Memory B cell (primary cell): ENCODE data around the gene GFRA1.

Experiments
- ATAC-seq: fragments of 150-1000 bp; cut with Tn5 transposase; 2 replicates; pipeline ENCODE4 v1.10.0; 2021; ENCODE audit warnings: low read depth, mild to moderate bottlenecking, moderate library complexity
- DNase-seq, 2 donors: peaks; one replicate each; pipeline ENCODE4 v3.0.0; 2022; ENCODE audit warnings: low spot score in 2 of 2
- H3K27ac Mint-ChIP-seq: one replicate; pipeline ENCODE4 v1.8.0; 2022; ENCODE audit warnings: mild to moderate bottlenecking, moderate library complexity, mixed read lengths
- H3K27me3 Mint-ChIP-seq: one replicate; pipeline ENCODE4 v1.8.0; 2022; ENCODE audit warnings: mixed read lengths
- H3K36me3 Mint-ChIP-seq: one replicate; pipeline ENCODE4 v1.8.0; 2022; ENCODE audit warnings: mild to moderate bottlenecking, mixed read lengths
- H3K4me1 Mint-ChIP-seq: one replicate; pipeline ENCODE4 v1.8.0; 2022; ENCODE audit warnings: mixed read lengths
- H3K4me3 Mint-ChIP-seq: one replicate; pipeline ENCODE4 v1.8.0; 2022; ENCODE audit warnings: mild to moderate bottlenecking, moderate library complexity, mixed read lengths
- H3K9me3 Mint-ChIP-seq: one replicate; pipeline ENCODE4 v1.8.0; 2022; ENCODE audit warnings: mixed read lengths

The GFRA1 gene

GRCh38 chr10:116208956-116209567, 63.9 kb downstream of the GFRA1 start:
- H3K4me1 Mint-ChIP-seq, result no peaks in the 10 kb centered on the region
- no peak overlapping the region for H3K4me3 Mint-ChIP-seq
- DNase-seq (no peak), ATAC-seq (no peak)
- no peaks in the 10 kb centered on the region for H3K36me3 Mint-ChIP-seq
- H3K27ac Mint-ChIP-seq, result no peak overlapping the region
- no peaks in the 10 kb centered on the region for H3K27me3 Mint-ChIP-seq
- H3K9me3 Mint-ChIP-seq, result no peaks in the 10 kb centered on the region

GRCh38 chr10:116207690-116208089, 65.3 kb downstream of the GFRA1 start:
- no peaks in the 10 kb centered on the region for H3K4me1 Mint-ChIP-seq
- H3K27ac Mint-ChIP-seq, result no peak overlapping the region
- DNase-seq, result no peak
- H3K36me3 Mint-ChIP-seq, result no peaks in the 10 kb centered on the region
- no peaks in the 10 kb centered on the region for H3K27me3 Mint-ChIP-seq
- no peak for ATAC-seq
- H3K4me3 Mint-ChIP-seq, result no peak overlapping the region
- no peaks in the 10 kb centered on the region for H3K9me3 Mint-ChIP-seq

- no peak for DNase-seq
- no peak overlapping the region for H3K27ac Mint-ChIP-seq
- H3K27me3 Mint-ChIP-seq, result peaks cover 2% of the 10 kb centered on the region
- H3K36me3 Mint-ChIP-seq, result no peaks in the 10 kb centered on the region
- H3K4me1 Mint-ChIP-seq, result no peaks in the 10 kb centered on the region
- peaks cover 1% of the 10 kb centered on the region for H3K9me3 Mint-ChIP-seq
- H3K4me3 Mint-ChIP-seq, result no peak overlapping the region
- ATAC-seq, result no peak
These were observed 69.3 kb downstream of the GFRA1 start for GRCh38 chr10:116203661-116204060.

- peaks cover 1% of the 10 kb centered on the region for H3K9me3 Mint-ChIP-seq
- H3K36me3 Mint-ChIP-seq, result no peaks in the 10 kb centered on the region
- peaks cover 2% of the 10 kb centered on the region for H3K27me3 Mint-ChIP-seq
- no peak overlapping the region for H3K4me3 Mint-ChIP-seq
- no peak overlapping the region for H3K27ac Mint-ChIP-seq
- DNase-seq, result no peak
- ATAC-seq, result no peak
- no peaks in the 10 kb centered on the region for H3K4me1 Mint-ChIP-seq
These were observed 71.2 kb downstream of the GFRA1 start for GRCh38 chr10:116201670-116202430.

GRCh38 chr10:116201011-116201410, 72.0 kb downstream of the GFRA1 start:
- peaks cover 1% of the 10 kb centered on the region for H3K9me3 Mint-ChIP-seq
- H3K4me3 Mint-ChIP-seq, result no peak overlapping the region
- no peak for DNase-seq
- H3K4me1 Mint-ChIP-seq, result no peaks in the 10 kb centered on the region
- no peaks in the 10 kb centered on the region for H3K36me3 Mint-ChIP-seq
- peaks cover 2% of the 10 kb centered on the region for H3K27me3 Mint-ChIP-seq
- ATAC-seq, result no peak
- no peak overlapping the region for H3K27ac Mint-ChIP-seq

GRCh38 chr10:116198676-116199035, 74.3 kb downstream of the GFRA1 start:
- no peak overlapping the region for H3K4me3 Mint-ChIP-seq

GRCh38 chr10:116197946-116198675, 74.9 kb downstream of the GFRA1 start:
- no peak for DNase-seq
- H3K27ac Mint-ChIP-seq, result no peak overlapping the region
- H3K27me3 Mint-ChIP-seq, result peaks cover 2% of the 10 kb centered on the region
- peaks cover 4% of the 10 kb centered on the region for H3K9me3 Mint-ChIP-seq
- H3K36me3 Mint-ChIP-seq, result no peaks in the 10 kb centered on the region
- no peak for ATAC-seq
- H3K4me1 Mint-ChIP-seq, result no peaks in the 10 kb centered on the region
- H3K4me3 Mint-ChIP-seq, result no peak overlapping the region

More at GRCh38 chr10:116198676-116199035, 74.3 kb downstream of the GFRA1 start:
- Mint-ChIP-seq H3K27me3 (peaks cover 2% of the 10 kb centered on the region), H3K27ac (no peak overlapping the region), H3K36me3 (no peaks in the 10 kb centered on the region), H3K4me1 (no peaks in the 10 kb centered on the region), H3K9me3 (peaks cover 4% of the 10 kb centered on the region)
- no peak for ATAC-seq
- no peak for DNase-seq

GRCh38 chr10:116195583-116195982, 77.4 kb downstream of the GFRA1 start:
- H3K4me1 Mint-ChIP-seq, result no peaks in the 10 kb centered on the region

GRCh38 chr10:116195039-116195438, 78.0 kb downstream of the GFRA1 start:
- Mint-ChIP-seq H3K9me3 (peaks cover 3% of the 10 kb centered on the region), H3K27ac (no peak overlapping the region), H3K4me1 (no peaks in the 10 kb centered on the region), H3K4me3 (no peak overlapping the region), H3K36me3 (no peaks in the 10 kb centered on the region), H3K27me3 (no peaks in the 10 kb centered on the region)
- ATAC-seq, result no peak
- DNase-seq, result no peak

More at GRCh38 chr10:116195583-116195982, 77.4 kb downstream of the GFRA1 start:
- Mint-ChIP-seq H3K4me3 (no peak overlapping the region), H3K9me3 (peaks cover 3% of the 10 kb centered on the region), H3K27me3 (no peaks in the 10 kb centered on the region), H3K36me3 (no peaks in the 10 kb centered on the region), H3K27ac (no peak overlapping the region)
- DNase-seq (no peak), ATAC-seq (no peak)

GRCh38 chr10:116194061-116194460, 78.9 kb downstream of the GFRA1 start:
- H3K36me3 Mint-ChIP-seq, result no peaks in the 10 kb centered on the region
- no peak for DNase-seq
- H3K27ac Mint-ChIP-seq, result no peak overlapping the region
- ATAC-seq, result no peak
- H3K4me3 Mint-ChIP-seq, result no peak overlapping the region
- H3K27me3 Mint-ChIP-seq, result no peaks in the 10 kb centered on the region
- H3K4me1 Mint-ChIP-seq, result no peaks in the 10 kb centered on the region
- peaks cover 3% of the 10 kb centered on the region for H3K9me3 Mint-ChIP-seq

- no peak overlapping the region for H3K27ac Mint-ChIP-seq
- H3K36me3 Mint-ChIP-seq, result no peaks in the 10 kb centered on the region
- no peak overlapping the region for H3K4me3 Mint-ChIP-seq
- DNase-seq (no peak), ATAC-seq (no peak)
- no peaks in the 10 kb centered on the region for H3K27me3 Mint-ChIP-seq
- no peaks in the 10 kb centered on the region for H3K4me1 Mint-ChIP-seq
- peaks cover 5% of the 10 kb centered on the region for H3K9me3 Mint-ChIP-seq
These were observed 82.1 kb downstream of the GFRA1 start for GRCh38 chr10:116190883-116191282.

GRCh38 chr10:116186273-116186672, 86.7 kb downstream of the GFRA1 start:
- Mint-ChIP-seq H3K36me3 (no peaks in the 10 kb centered on the region), H3K27me3 (no peaks in the 10 kb centered on the region)

GRCh38 chr10:116185199-116185867, 87.7 kb downstream of the GFRA1 start:
- peaks cover 2% of the 10 kb centered on the region for H3K9me3 Mint-ChIP-seq
- no peaks in the 10 kb centered on the region for H3K27me3 Mint-ChIP-seq
- ATAC-seq, result no peak
- no peak for DNase-seq
- no peak overlapping the region for H3K27ac Mint-ChIP-seq
- no peak overlapping the region for H3K4me3 Mint-ChIP-seq
- H3K4me1 Mint-ChIP-seq, result no peaks in the 10 kb centered on the region
- no peaks in the 10 kb centered on the region for H3K36me3 Mint-ChIP-seq

More at GRCh38 chr10:116186273-116186672, 86.7 kb downstream of the GFRA1 start:
- no peak for ATAC-seq
- no peak for DNase-seq
- Mint-ChIP-seq H3K4me3 (no peak overlapping the region), H3K9me3 (peaks cover 2% of the 10 kb centered on the region), H3K27ac (no peak overlapping the region), H3K4me1 (no peaks in the 10 kb centered on the region)

GRCh38 chr10:116184512-116184794, 88.6 kb downstream of the GFRA1 start:
- ATAC-seq, result no peak
- Mint-ChIP-seq H3K36me3 (no peaks in the 10 kb centered on the region), H3K4me1 (no peaks in the 10 kb centered on the region), H3K27ac (no peak overlapping the region), H3K4me3 (no peak overlapping the region), H3K9me3 (peaks cover 3% of the 10 kb centered on the region), H3K27me3 (no peaks in the 10 kb centered on the region)
- no peak for DNase-seq
